GM23338 (cell line): ENCODE data around the gene ANTKMT. TPM values are rescaled to one million over a fixed set of nuclear protein-coding genes. Genes with fewer than 3 reads are reported as not detected.

ENCODE experiments used
- ATAC-seq: fragments of 200-7000 bp; cut with Tn5 transposase; 3 replicates; pipeline ENCODE4 v1.9.1; 2020
- DNase-seq: peaks from one replicate; pipeline ENCODE4 v3.0.0-alpha.2; 2015; ENCODE audit warnings: low spot score
- H2AFZ ChIP-seq: fragments of 200-600 bp; sonication (generic); 2 replicates; pipeline ENCODE4 v1.8.0; 2016; ENCODE audit warnings: antibody characterized with exemption, mild to moderate bottlenecking, moderate library complexity
- H3F3A ChIP-seq: fragments of 200-600 bp; sonication (generic); replicated peaks from 2 replicates; pipeline ENCODE4 v1.8.0; 2017; ENCODE audit warnings: antibody characterized with exemption, mixed run types, low read depth
- H3K27ac ChIP-seq: fragments of 200-600 bp; sonication (generic); 2 replicates; pipeline ENCODE4 v1.6.1; 2016; ENCODE audit warnings: low read depth
- H3K27me3 ChIP-seq: fragments of 200-600 bp; sonication (generic); 2 replicates; pipeline ENCODE4 v1.8.0; 2016; ENCODE audit warnings: mild to moderate bottlenecking, mixed run types, moderate library complexity; ENCODE audit not compliant: insufficient read depth
- H3K36me3 ChIP-seq: fragments of 200-600 bp; sonication (generic); 2 replicates; pipeline ENCODE4 v1.8.0; 2016; ENCODE audit warnings: mild to moderate bottlenecking; ENCODE audit not compliant: insufficient read depth
- H3K4me1 ChIP-seq: fragments of 200-600 bp; sonication (generic); 2 replicates; pipeline ENCODE4 v1.8.0; 2016; ENCODE audit warnings: mild to moderate bottlenecking, moderate library complexity; ENCODE audit not compliant: insufficient read depth
- H3K4me2 ChIP-seq: fragments of 200-600 bp; sonication (generic); 2 replicates; pipeline ENCODE4 v1.7.1; 2017; ENCODE audit warnings: mixed run types
- H3K4me3 ChIP-seq: fragments of 200-600 bp; sonication (generic); 2 replicates; pipeline ENCODE4 v1.6.1; 2016; ENCODE audit warnings: mixed run types
- H3K79me2 ChIP-seq: fragments of 200-600 bp; sonication (generic); replicated peaks from 2 replicates; pipeline ENCODE4 v1.8.0; 2017; ENCODE audit warnings: mild to moderate bottlenecking; ENCODE audit not compliant: insufficient read depth
- H3K9me2 ChIP-seq: fragments of 200-600 bp; sonication (generic); 2 replicates; pipeline ENCODE4 v1.8.0; 2017; ENCODE audit not compliant: insufficient read depth
- H4K20me1 ChIP-seq: fragments of 200-600 bp; sonication (generic); replicated peaks from 2 replicates; pipeline ENCODE4 v1.8.0; 2017; ENCODE audit warnings: mild to moderate bottlenecking; ENCODE audit not compliant: insufficient read depth
- H3K27ac Mint-ChIP-seq: 2 replicates; pipeline ENCODE4 v1.8.0; 2020; ENCODE audit warnings: inconsistent platforms, mild to moderate bottlenecking, moderate library complexity, mixed read lengths
- H3K27me3 Mint-ChIP-seq: 3 replicates; pipeline ENCODE4 v1.8.0; 2022; ENCODE audit warnings: low read depth, mild to moderate bottlenecking, moderate library complexity, mixed read lengths, inconsistent platforms; ENCODE audit not compliant: insufficient read depth, poor library complexity
- H3K36me3 Mint-ChIP-seq: 3 replicates; pipeline ENCODE4 v1.8.0; 2021; ENCODE audit warnings: low read depth, mild to moderate bottlenecking, inconsistent platforms, moderate library complexity, mixed read lengths
- H3K4me1 Mint-ChIP-seq: 3 replicates; pipeline ENCODE4 v1.8.0; 2020; ENCODE audit warnings: mild to moderate bottlenecking, inconsistent platforms, mixed read lengths
- H3K4me3 Mint-ChIP-seq: 3 replicates; pipeline ENCODE4 v1.8.0; 2021; ENCODE audit warnings: moderate library complexity, mild to moderate bottlenecking, inconsistent platforms, mixed read lengths
- H3K9me3 Mint-ChIP-seq: 3 replicates; pipeline ENCODE4 v1.8.0; 2020; ENCODE audit warnings: moderate library complexity, mild to moderate bottlenecking, inconsistent platforms, mixed read lengths
- CREB1 ChIP-seq: fragments of 250-450 bp; sonication (Bioruptor Pico); IDR thresholded peaks from 2 replicates; pipeline ENCODE4 v1.5.0; 2020; ENCODE audit warnings: low read depth, mild to moderate bottlenecking, moderate library complexity
- ETS1 ChIP-seq: IDR thresholded peaks from 2 replicates; pipeline ENCODE4 v1.6.1; 2016; ENCODE audit warnings: antibody characterized with exemption
- EZH2 ChIP-seq: fragments of 200-600 bp; sonication (generic); IDR thresholded peaks from one replicate; pipeline ENCODE4 v1.8.0; 2017; ENCODE audit warnings: antibody characterized with exemption, mild to moderate bottlenecking, low read depth; ENCODE audit not compliant: unreplicated experiment
- EZH2phosphoT487 ChIP-seq: fragments of 200-600 bp; sonication (generic); IDR thresholded peaks from one replicate; pipeline ENCODE4 v1.8.1; 2018; ENCODE audit warnings: antibody characterized with exemption; ENCODE audit not compliant: unreplicated experiment
- JUNB ChIP-seq: IDR thresholded peaks from one replicate; pipeline ENCODE4 v1.6.1; 2016; ENCODE audit warnings: antibody characterized with exemption; ENCODE audit not compliant: unreplicated experiment
- NANOG ChIP-seq: IDR thresholded peaks from 2 replicates; pipeline ENCODE4 v1.6.1; 2016; ENCODE audit warnings: antibody characterized with exemption, borderline replicate concordance
- POLR2AphosphoS5 ChIP-seq: IDR thresholded peaks from 2 replicates; pipeline ENCODE4 v1.6.1; 2016; ENCODE audit warnings: antibody characterized with exemption, low read depth
- REST ChIP-seq: IDR thresholded peaks from one replicate; pipeline ENCODE4 v1.6.1; 2018; ENCODE audit warnings: antibody characterized with exemption; ENCODE audit not compliant: unreplicated experiment
- STAT1 ChIP-seq: IDR thresholded peaks from one replicate; pipeline ENCODE4 v1.6.1; 2016; ENCODE audit warnings: antibody characterized with exemption; ENCODE audit not compliant: unreplicated experiment
- ZNF114 ChIP-seq: fragments of 250-450 bp; sonication (Bioruptor Pico); IDR thresholded peaks from 2 replicates; pipeline ENCODE4 v1.5.0; 2020; ENCODE audit warnings: mild to moderate bottlenecking, moderate library complexity
- ZNF331 ChIP-seq: fragments of 250-450 bp; sonication (Bioruptor Pico); IDR thresholded peaks from 2 replicates; pipeline ENCODE4 v1.5.0; 2020; ENCODE audit warnings: low read depth, mild to moderate bottlenecking, moderate library complexity
- polyA plus RNA-seq: library from polyadenylated mRNA; unstranded; fragments of >200 nt; fragmentation: Nextera tagmentation; extraction: Ambion mirVana; gene quantifications from 2 replicates; pipeline ENCODE4 v1.2.1, GENCODE V29; 2016
- total RNA-seq: library from RNA; depleted of rRNA; stranded (reverse); fragments of >200 nt; shearing (Covaris generic); gene quantifications from 2 replicates; pipeline ENCODE4 v1.2.3, GENCODE V29; 2014
- TF ChIP-seq, protein P1 (sequence below): fragments of 250-450 bp; sonication (Bioruptor Pico); IDR thresholded peaks from 2 replicates; pipeline ENCODE4 v1.5.0; 2020; ENCODE audit warnings: mild to moderate bottlenecking, moderate library complexity
- TF ChIP-seq, protein P2 (sequence below), 2 experiments: fragments of 200-600 bp in 1 of 2; sonication (generic) in 1 of 2; conservative IDR thresholded peaks; 2 replicates each; pipeline versions ENCODE4 v1.5.1 to v1.6.1; 2016 to 2017; ENCODE audit warnings: antibody characterized with exemption in 2 of 2, low read depth in 2 of 2, mild to moderate bottlenecking in 2 of 2, moderate library complexity in 1 of 2

Gene ANTKMT
- total and polyA plus RNA-seq, 2 experiments from 2014 or later = 23.8 to 37.2 TPM

GRCh38 chr16:746637-747036 lies 25.7 kb downstream of the ANTKMT start:
- Histone ChIP-seq H2AFZ (no peak overlapping the region), H3K4me1 (no peaks in the 10 kb centered on the region), H3K36me3 (no peaks in the 10 kb centered on the region), H3K79me2 (no peaks in the 10 kb centered on the region), H3F3A (0 out of 2 replicates have a peak, but pooled peaks cover 5% of the 10 kb centered on the region), H4K20me1 (no peaks in the 10 kb centered on the region), H3K27ac (no peak overlapping the region), H3K27me3 (no peaks in the 10 kb centered on the region), H3K4me2 (no peak overlapping the region), H3K9me2 (no peaks in the 10 kb centered on the region), H3K4me3 (no peak overlapping the region)
- H3K27ac Mint-ChIP-seq = no peak overlapping the region
- TF ChIP-seq ZNF114 (CRISPR knock-in tag) (no peak), JUNB (no peak), STAT1 (no peak), EZH2 (no peak), ETS1 (no peak), EZH2phosphoT487 (no peak), POLR2AphosphoS5 (no peak), REST (no peak), CREB1 (CRISPR knock-in tag) (no peak), ZNF331 (CRISPR knock-in tag) (no peak), NANOG (no peak)
- TF ChIP-seq, protein P1, sequence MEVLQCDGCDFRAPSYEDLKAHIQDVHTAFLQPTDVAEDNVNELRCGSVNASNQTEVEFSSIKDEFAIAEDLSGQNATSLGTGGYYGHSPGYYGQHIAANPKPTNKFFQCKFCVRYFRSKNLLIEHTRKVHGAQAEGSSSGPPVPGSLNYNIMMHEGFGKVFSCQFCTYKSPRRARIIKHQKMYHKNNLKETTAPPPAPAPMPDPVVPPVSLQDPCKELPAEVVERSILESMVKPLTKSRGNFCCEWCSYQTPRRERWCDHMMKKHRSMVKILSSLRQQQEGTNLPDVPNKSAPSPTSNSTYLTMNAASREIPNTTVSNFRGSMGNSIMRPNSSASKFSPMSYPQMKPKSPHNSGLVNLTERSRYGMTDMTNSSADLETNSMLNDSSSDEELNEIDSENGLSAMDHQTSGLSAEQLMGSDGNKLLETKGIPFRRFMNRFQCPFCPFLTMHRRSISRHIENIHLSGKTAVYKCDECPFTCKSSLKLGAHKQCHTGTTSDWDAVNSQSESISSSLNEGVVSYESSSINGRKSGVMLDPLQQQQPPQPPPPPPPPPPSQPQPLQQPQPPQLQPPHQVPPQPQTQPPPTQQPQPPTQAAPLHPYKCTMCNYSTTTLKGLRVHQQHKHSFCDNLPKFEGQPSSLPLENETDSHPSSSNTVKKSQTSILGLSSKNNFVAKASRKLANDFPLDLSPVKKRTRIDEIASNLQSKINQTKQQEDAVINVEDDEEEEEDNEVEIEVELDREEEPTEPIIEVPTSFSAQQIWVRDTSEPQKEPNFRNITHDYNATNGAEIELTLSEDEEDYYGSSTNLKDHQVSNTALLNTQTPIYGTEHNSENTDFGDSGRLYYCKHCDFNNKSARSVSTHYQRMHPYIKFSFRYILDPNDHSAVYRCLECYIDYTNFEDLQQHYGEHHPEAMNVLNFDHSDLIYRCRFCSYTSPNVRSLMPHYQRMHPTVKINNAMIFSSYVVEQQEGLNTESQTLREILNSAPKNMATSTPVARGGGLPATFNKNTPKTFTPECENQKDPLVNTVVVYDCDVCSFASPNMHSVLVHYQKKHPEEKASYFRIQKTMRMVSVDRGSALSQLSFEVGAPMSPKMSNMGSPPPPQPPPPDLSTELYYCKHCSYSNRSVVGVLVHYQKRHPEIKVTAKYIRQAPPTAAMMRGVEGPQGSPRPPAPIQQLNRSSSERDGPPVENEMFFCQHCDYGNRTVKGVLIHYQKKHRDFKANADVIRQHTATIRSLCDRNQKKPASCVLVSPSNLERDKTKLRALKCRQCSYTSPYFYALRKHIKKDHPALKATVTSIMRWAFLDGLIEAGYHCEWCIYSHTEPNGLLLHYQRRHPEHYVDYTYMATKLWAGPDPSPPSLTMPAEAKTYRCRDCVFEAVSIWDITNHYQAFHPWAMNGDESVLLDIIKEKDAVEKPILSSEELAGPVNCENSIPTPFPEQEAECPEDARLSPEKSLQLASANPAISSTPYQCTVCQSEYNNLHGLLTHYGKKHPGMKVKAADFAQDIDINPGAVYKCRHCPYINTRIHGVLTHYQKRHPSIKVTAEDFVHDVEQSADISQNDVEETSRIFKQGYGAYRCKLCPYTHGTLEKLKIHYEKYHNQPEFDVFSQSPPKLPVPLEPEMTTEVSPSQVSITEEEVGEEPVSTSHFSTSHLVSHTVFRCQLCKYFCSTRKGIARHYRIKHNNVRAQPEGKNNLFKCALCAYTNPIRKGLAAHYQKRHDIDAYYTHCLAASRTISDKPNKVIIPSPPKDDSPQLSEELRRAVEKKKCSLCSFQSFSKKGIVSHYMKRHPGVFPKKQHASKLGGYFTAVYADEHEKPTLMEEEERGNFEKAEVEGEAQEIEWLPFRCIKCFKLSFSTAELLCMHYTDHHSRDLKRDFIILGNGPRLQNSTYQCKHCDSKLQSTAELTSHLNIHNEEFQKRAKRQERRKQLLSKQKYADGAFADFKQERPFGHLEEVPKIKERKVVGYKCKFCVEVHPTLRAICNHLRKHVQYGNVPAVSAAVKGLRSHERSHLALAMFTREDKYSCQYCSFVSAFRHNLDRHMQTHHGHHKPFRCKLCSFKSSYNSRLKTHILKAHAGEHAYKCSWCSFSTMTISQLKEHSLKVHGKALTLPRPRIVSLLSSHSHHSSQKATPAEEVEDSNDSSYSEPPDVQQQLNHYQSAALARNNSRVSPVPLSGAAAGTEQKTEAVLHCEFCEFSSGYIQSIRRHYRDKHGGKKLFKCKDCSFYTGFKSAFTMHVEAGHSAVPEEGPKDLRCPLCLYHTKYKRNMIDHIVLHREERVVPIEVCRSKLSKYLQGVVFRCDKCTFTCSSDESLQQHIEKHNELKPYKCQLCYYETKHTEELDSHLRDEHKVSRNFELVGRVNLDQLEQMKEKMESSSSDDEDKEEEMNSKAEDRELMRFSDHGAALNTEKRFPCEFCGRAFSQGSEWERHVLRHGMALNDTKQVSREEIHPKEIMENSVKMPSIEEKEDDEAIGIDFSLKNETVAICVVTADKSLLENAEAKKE (CRISPR knock-in tag) = no peak
- TF ChIP-seq, protein P2, sequence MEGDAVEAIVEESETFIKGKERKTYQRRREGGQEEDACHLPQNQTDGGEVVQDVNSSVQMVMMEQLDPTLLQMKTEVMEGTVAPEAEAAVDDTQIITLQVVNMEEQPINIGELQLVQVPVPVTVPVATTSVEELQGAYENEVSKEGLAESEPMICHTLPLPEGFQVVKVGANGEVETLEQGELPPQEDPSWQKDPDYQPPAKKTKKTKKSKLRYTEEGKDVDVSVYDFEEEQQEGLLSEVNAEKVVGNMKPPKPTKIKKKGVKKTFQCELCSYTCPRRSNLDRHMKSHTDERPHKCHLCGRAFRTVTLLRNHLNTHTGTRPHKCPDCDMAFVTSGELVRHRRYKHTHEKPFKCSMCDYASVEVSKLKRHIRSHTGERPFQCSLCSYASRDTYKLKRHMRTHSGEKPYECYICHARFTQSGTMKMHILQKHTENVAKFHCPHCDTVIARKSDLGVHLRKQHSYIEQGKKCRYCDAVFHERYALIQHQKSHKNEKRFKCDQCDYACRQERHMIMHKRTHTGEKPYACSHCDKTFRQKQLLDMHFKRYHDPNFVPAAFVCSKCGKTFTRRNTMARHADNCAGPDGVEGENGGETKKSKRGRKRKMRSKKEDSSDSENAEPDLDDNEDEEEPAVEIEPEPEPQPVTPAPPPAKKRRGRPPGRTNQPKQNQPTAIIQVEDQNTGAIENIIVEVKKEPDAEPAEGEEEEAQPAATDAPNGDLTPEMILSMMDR (conservative IDR thresholded peaks at IDR 0.05; ENCODE audit: low read depth in 2 of 2) = no peak
- no peaks in the 10 kb centered on the region; the same call in 2 of the 3 replicates for H3K9me3 Mint-ChIP-seq
- peaks cover 13% of the 10 kb centered on the region for H3K27me3 Mint-ChIP-seq
- H3K36me3 Mint-ChIP-seq = no peaks in the 10 kb centered on the region
- no peak for DNase-seq
- ATAC-seq = no peak
- H3K4me3 Mint-ChIP-seq = no peak overlapping the region
- H3K4me1 Mint-ChIP-seq = peaks cover 10% of the 10 kb centered on the region
